Fibroblast of skin of back (primary cell): ENCODE measurements around the gene MSI2.
A peak's percentile ranks its signal among the peaks of the same experiment; 100 is the strongest.
"Not testable (repeated sequence)": the region's sequence is repeated elsewhere in the genome, so short reads cannot be mapped to it uniquely, and the experiment has no call there.

ENCODE experiments used
- DNase-seq: peaks from one replicate; pipeline ENCODE4 v3.0.0-alpha.2; 2013

The MSI2 gene

DNA sequence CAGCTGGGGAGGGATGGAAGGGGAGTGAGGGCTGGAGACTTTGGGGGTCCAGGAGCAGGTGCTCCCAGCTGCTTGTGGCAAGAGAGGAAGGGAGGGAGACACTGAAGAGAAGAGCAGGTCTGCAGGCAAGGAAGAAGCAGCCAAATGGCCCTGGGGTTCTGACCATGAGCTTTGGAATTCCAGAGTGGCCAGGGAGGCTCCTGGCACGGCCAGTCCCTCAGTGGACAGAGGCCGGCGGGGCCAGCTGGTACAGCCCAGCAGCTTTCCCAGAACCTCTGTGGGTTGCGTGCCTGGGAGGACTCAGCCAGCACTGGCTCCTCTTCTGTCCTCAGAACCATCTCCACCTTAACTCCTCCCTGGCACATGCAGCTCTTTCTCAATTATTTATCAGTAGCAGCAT lies 233.0 kb downstream of the MSI2 start:
- no peak for DNase-seq

DNA sequence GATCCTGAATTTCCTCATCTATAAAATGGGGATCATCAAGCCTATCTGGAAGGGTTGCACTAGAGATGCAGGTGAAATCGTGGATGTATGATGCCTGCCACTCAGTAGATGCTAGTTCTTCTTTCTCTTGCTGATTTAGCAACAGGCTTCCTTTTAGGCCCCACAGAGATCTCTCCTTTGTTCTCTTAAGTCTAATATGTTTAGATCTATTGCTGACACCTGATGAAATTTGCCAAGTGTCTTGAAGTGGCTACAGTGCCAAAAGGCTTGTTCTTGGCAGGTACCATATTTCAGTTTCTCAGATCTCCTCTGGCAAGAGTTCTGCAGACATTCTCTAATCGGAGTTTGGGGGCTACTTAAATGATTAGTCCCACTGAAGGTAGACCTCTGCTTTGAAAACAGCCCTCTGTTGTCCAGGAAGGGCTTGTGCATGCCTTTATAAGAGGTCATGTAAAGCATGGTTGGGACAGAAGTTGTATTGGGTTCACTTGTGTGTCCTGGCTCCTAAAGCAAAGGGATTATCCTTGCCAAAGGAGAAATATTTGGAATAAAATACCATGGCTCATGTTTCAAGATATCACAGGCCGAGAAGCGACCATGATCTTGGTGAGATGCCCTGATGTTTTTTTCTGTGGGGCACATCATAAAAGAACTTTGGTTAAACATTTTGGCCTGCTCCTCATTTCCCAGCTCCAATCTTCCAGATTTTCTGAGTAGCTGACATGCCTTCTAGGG lies 234.0 kb downstream of the MSI2 start:
- DNase-seq = no peak

DNA sequence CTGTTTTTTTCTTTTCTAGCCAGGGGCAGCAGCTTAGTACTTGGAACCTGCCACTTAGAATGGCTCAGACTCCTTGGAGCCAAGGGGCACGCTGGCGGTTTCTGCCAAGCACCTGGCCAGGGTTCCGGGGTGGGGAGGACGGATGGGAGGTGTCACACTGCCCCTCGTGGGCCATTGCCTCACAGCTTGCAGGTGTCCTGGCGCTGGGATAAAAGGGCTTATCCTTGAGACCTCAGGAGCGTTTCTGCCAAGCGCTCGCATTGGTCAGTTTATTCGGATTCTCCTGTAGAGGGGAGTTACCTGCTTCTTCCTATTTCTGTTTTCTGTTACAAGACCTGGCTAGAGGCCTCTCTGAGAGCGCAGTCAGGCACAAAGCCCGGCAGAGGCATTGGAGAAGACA lies 234.6 kb downstream of the MSI2 start:
- DNase-seq = no peak

DNA sequence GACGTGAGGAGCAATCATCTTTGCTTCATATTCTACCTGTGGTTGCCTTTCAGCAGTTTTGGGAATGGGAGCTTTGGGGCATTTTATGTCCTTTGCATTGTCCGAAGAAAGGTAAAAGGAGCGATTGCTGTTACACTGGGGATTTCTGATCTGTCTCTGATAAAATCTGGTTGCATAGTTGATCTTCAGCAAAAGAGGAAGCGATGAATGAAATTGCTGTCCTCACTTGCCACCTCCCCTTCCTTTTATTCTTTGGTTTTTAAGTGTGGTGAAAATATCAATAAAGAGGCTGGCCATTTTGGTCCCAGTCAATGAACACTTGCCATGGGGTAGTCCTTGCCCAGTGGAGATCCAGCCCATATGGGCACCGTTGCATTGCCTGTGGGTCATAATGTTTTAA lies 236.8 kb downstream of the MSI2 start:
- no peak for DNase-seq

DNA sequence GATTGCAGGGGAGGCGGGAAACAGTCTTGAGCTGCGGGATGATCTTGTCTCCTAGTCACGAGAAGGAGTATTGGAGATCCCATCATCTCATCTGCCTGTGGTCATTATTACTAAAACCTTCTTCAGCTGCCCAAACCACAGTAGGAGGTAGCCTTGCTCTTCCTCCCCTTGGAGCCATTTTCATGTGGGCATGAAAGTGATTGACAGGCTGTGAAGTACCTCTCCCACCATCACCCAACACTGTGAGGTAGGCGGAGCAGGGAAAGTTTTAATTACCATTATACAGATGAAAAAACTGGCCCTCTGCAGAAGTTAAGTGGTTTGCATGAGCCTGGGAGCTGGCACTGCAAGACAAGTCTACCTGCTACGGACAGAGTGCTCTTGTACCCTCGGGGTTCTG lies 237.3 kb downstream of the MSI2 start:
- no peak for DNase-seq

DNA sequence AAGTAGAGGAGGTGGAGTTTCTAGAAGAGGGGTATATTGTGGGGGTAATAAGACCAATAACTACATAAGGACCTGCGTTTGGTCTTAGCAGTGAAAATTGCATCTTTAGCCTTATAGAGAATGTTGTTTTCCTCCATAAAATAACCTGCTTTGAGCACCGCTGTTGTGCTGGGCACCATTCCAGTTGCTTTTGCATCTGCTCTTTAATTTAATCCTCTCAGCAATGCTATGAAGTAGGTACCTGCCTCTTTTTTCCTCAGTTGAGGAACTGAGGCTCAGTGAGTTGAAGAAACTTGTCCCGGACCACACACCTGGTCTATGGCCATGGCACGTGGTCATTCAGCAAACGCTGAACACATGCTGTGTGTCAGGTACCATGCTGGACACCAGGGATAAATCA lies 238.1 kb downstream of the MSI2 start:
- DNase-seq = no peak

DNA sequence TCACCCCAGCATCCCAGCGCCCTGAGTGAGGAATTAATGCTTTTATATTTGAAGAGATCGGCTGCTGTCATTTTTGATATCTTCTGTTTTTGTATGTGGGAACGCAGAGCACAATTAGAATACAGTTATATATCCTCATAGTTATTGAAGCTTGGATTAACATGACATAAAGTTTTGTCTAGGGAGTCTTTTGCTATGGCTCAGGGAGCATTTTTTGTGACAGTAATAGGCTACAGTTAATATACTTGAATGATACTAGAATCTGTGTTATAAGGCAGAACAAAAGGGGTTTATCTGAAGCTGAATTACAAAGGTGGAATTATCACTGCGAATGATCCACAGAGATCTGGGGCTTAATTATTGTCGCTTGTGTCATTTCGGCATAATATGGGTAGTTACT lies 239.4 kb downstream of the MSI2 start:
- no peak for DNase-seq

DNA sequence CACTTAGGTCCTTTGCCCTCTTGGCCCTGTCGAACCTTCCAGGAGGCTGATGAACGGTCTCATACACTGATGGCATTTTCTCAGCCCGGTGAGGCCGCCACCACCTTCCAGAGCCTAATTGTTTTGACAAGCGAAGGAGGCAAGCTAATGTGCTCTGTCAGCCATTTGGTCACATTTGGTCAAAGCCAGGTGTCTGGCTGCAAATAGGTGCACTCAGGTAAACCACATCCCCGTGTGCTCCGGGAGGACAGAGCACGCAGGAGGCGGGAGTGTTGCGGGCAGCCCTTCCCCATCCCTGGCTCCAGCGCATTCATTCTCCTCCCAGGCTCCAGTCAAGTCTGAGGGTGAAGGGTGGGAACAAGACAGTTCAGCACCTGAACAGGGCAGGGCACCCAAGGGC lies 240.1 kb downstream of the MSI2 start:
- DNase-seq = no peak

DNA sequence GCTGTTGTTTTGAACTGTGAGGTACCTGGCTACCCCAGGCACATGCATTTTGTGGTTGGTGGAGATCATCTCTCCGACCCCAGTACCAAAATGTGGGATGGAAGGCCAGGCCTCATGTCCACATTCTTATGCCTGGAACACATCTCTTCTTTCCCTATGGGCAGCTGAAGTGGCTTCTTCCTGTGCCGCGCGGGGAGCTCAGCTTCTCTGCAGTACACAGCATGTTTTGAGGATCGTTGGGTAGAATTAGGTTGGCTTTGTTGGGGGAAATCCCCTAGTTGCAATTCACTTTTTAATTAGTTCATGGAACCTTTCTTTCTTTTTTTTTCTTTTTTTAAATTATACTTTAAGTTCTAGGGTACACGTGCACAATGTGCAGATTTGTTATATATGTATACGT lies 242.1 kb downstream of the MSI2 start:
- no peak for DNase-seq

DNA sequence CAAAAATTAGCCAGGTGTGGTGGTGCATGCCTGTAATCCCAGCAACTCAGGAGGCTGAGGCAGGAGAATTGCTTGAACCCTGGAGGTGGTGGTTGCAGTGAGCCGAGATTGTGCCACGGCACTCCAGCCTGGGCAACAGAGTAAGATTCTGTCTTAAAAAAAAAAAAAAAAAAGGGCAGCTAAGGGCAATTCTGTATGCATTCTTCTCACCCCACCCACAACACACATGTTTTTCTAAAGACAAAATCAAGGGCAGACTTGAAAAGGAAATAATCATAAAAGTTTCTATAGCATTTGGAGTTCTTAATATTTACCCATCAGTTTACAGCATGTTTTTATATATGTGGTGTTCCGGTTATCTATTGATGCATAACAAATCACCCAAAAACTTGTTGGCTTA lies 242.9 kb downstream of the MSI2 start:
- not testable (repeated sequence) for DNase-seq

DNA sequence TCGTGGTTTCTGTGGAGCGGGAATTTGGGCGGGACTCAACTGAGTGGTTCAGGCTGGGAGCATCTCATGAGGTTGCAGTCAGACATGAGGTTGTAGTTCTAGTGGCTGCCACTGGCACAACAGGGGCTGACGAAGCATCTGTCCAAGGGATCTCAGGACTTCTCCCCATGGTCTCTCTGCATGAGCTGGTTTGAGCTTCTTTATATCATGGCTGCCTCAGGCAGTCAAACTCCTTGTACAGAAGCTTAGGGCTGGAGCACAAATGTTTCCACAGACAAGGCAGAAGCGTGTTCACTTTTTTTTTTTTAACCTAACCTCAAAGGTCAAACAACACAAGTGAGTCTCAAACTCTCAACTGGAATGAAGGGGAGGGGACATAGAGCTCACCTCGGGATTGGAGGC lies 243.3 kb downstream of the MSI2 start:
- DNase-seq = peak; percentile 14

DNA sequence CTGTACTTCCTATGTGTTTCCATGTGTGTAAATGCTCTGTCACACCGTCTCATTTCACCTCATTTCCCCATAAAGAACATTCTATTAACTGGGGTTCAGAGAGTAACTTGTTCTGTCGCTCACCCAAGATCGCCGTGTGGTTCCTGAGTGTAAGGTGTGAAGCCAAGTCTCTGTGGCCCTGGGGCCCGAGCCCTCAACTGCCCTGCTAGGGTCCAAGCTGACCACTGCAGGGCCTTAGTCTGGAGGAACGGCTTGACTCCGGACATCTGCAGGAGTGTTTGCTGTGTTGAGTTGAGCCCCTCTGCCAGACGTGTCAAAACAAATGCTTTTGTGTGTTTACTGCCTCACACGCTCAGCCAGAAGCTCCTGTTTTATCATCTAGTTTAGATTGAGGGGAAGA lies 244.7 kb downstream of the MSI2 start:
- DNase-seq = no peak

DNA sequence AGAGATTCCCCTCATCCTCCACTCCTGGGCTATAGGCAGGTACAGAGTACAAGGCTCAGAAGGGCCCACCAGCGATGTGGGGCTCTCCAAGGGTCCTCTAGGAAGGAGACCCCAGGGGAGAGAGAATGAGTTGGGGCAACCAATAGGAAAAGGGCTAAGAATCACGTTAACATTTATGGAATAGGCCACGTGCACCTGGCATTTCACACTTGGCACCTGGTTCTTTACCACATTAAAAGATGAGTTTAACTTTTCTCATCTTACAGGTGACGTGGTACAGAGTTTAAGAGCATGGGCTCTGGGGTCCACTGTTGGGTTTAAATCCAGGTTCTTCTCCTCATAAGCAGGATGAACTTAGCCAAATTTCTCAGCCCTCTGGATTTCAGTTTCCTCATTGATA lies 245.7 kb downstream of the MSI2 start:
- DNase-seq = no peak

DNA sequence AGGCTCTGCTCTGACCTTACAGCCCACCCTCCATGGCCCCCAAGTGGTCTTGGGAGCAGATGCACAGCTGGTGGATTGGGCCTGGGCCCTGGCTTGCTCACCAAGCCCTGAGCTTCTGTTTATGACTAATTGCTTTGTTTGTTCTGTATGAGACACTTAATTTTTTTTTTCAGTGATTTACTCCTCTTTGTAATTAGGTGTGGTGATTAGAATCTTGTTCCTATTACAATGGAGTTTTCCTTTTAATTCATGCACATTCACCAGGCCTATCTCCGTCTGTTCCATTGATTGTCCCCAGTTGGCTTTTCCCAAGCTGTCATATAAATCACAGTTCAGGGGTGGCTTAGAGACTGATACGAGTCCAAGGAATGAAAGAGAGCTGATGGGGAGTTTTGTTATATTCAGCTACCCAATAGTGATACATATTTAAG lies 246.5 kb downstream of the MSI2 start:
- DNase-seq = no peak

DNA sequence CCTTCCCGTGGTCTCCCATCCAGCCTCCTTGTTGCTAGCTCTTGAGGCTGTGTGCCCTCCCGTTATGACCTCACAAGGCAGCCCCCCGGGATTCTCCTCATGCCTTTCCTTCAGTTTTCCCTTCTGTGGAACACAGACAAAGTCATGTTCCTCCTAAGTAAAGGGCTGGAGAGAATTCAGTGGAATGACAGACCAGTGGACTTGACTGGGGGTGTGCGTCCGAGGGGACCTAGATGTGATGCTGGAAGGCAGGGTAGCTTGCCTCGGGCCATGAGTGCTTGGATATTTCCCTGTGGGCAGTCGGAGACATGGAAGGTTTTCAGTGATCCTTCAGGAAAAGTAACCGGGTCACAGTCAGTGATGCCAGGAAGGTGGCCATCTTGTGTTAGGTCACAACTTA lies 247.9 kb downstream of the MSI2 start:
- DNase-seq = no peak

DNA sequence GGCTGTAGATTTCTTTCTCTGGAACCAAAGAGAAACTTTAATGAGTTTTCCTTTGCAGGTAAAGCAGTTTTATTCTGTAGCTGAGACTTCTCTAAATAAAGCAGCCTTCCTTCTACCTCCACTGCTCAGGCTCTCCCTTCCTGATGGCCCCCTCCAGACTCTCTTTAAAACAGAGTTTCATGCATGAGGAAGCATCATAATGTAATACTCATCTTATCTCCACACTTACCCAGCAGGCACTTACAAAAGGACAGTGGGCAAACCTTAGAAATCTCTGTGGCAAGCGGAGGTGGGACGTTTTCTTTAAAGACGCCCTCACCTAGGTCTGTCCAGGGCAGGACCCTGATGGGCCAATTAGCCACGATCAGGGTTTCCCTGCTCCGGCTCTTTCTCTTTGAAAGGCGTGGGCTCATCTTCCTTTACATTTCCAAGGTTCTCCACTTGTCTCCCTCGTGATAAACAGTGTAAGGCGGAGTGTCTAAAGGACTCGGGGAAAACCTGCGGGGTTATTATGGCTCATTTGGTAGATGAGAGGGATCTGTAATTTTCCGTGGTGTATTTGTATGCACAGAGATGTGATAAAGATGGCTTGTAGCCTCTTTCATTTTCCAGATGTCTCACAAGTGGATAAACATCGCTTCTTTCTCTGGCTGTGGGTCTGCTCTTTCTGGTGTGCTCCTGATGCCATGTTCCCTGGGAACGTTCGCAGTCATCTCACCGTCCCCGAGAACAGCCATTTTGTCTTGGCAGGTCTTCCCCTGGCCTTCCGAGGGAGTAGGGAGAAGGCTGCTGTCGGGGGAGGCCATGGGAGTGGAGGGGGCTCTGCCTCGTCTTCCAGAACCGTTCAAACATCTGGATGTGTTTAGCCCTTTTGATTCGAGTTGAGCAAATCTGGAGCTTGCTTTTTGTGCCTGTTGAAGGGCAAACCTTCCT lies 249.8 kb downstream of the MSI2 start:
- DNase-seq = no peak

DNA sequence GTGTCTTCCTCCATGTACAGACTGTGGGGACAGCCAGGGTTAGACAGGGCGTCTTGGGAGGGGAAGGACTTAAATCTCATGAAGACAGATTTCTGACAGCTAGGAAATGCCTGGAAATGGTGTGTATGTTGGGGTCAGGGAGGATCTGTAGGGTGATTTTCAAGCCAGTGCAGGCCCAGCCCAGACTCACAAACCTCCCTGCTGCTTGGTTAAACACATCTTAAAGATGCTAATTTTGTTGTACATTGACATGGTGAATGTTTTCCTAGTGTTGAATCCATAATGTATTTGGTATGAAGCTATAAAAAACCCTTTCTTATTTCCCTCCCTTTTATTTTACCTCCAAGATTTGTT lies 250.4 kb downstream of the MSI2 start:
- no peak for DNase-seq

DNA sequence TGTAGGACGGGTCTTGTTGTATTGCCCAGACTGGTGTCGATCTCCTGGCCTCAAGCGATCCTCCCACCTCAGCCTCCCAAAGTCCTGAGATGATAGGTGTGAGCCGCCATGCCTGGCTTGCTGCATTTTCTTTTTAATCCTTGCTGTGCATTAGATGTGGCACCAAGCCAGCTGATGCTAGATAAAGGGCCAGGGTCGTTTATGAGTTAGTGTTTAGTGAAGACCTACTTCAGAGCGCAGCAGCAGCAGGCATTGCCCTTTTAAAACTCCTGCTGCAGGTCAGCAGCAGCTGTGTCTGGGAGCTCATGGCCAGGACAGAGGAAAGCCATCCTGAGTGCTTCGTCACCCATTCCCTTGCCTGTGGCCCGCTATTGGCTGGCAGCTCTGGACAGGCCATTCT lies 251.5 kb downstream of the MSI2 start:
- DNase-seq = no peak

DNA sequence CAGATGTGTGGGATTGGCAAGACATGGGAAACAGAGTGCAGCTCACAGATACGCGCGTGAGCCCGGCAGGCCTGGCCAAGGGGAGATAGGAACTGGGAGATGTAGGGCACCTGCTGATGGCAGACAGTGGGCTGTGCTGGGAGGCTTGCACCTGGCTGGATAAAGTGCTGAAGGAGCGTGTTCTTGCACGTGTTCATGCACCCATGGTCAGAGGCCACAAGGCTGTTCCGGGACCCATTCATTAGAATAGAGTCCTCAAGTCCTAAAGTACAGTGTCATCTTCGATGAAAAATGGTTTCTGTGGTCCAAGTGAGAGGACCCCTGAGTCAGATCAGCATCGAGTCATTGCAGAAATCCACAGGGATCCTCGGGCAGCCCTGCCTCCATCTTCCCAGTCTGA lies 252.3 kb downstream of the MSI2 start:
- no peak for DNase-seq

DNA sequence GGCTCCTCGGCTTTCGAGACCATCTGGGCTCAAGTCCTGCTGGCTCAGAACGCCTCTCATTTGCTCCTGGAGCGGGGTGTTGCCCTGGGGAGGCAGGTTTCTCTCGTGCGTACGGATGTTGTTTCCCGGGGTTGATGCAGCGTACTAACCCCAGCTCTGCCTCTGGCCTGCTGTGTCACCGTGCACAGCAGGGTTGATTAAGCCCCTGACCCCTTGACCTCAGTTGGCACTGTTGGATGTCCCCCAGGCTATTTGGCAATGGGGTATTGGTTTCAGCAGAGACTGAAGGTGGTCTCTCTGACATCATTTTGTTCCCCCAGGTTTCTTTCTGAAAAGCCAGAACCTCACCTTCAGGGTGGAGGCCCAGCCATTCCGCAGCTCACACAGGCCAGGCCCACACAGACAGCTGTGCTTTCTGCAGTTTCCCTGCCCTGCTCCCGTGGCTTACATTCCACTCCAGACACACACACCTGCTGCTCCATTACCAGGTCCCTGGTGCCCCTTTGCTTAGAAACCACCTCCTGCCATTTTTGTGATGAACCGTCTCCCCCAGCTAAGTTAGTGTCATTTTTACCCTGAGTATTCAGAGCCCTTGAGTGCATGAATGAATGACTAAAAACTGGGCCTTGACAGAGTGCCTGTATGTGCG lies 255.3 kb downstream of the MSI2 start:
- DNase-seq = no peak

DNA sequence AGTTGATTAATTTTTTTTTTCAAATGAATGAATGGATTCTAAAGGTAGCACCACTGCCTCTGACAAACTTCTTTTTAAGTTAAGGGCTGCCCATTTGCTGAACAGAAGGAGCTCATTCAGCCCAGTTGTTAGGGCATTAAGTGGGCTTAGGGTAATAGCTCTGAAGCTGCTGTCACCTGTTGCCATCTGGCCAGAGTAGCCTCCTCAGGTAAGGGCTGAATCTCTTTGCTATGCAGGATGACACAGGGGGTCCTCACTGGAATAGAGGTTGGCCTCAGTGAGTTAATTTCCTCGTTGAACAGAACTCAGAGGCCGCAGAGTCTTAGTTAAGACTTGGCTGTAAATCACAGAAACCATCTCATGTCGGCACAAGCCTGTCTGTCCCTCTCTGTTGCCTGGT lies 255.9 kb downstream of the MSI2 start:
- no peak for DNase-seq

DNA sequence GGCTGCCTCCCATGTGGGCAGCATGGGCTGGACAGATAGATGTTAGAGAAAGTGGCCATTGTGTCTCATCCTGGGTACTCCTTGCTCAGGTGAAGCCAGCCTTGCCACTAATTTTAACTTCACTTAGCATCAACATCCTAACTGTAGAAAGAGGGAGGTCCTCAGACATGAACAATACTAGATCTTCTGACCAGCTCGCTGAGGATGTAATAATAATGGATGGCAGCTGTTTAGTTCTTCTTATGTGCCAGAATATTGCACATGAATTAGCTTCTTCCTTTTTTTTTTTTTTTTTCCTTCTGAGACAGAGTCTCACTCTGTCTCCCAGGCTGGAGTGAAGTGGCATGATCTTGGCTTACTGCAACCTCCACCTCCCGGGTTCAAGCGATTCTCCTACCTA lies 256.4 kb downstream of the MSI2 start:
- DNase-seq = no peak

DNA sequence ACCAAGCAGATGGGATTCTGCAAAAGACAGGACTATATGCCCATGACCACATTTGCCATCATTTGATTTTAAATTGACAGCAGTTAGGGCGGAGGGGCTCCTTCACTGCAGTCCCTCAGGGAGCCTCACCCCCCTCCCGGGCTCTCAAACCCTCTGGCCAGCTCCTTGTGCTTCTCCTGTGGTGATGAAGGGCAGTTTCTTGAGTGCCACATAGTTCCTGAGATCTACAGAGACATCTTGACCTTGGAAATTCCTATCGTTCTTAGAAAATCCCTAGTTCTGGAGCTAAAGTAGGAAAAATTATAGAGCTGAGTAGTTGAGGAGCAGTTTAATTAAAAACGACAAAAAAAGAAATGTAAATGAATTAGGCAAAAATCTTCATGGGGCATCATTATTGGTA lies 257.2 kb downstream of the MSI2 start:
- no peak for DNase-seq

DNA sequence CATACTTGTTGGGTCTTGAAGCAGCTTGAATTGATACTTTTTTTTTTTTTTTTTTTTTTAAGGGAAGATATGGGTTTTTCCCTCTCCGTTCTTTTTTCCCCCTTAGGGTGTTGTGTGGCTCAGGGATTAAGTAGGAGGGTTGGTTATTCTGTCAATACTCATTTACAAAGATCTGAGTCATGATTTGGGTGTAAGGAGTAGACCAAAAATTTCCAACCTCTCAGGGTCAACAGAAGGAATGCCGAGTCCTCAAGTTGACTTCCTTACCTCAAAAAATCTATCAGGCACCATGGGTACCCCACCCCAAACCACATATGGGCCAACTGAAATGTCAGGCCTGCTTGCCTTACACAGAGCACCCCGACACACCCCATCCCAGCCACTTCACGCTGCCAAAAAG lies 258.3 kb downstream of the MSI2 start:
- no peak for DNase-seq
